Ascending aorta (tissue), 2 donors: ENCODE measurements around the gene TRIM71. TPM values are rescaled to one million over a fixed set of nuclear protein-coding genes. Genes with fewer than 3 reads are reported as not detected.

Experiments
- DNase-seq, 2 donors: peaks; one replicate each; pipeline ENCODE4 v3.0.0-alpha.2; 2019; ENCODE audit warnings: low spot score in 2 of 2
- H3K27ac ChIP-seq, 2 donors: fragments of 200-600 bp; sonication (generic); one replicate each; pipeline ENCODE4 v1.5.1; 2016 to 2017; ENCODE audit warnings: mild to moderate bottlenecking in 1 of 2
- H3K27me3 ChIP-seq: fragments of 200-600 bp; sonication (generic); one replicate; pipeline ENCODE4 v1.5.1; 2017
- H3K36me3 ChIP-seq, 2 donors: fragments of 200-600 bp; sonication (generic); one replicate each; pipeline ENCODE4 v1.5.1; 2016
- H3K4me1 ChIP-seq, 2 donors: fragments of 200-600 bp; sonication (generic); one replicate each; pipeline ENCODE4 v1.5.1; 2016 to 2017; ENCODE audit warnings: mild to moderate bottlenecking in 1 of 2
- H3K4me3 ChIP-seq, 2 donors: fragments of 200-600 bp; sonication (generic); one replicate each; pipeline ENCODE4 v1.5.1; 2016 to 2017; ENCODE audit warnings: mild to moderate bottlenecking in 1 of 2
- H3K9me3 ChIP-seq, 2 donors: fragments of 200-600 bp; sonication (generic); one replicate each; pipeline ENCODE4 v1.5.1; 2016
- CTCF ChIP-seq, 3 experiments: fragments of 200-600 bp in 2 of 3; fragments of 450-650 bp in 1 of 3; sonication (generic) in 2 of 3; IDR thresholded peaks; one replicate each; pipeline ENCODE4 v1.5.1; 2016 to 2019; ENCODE audit warnings: antibody characterized with exemption in 3 of 3, mild to moderate bottlenecking in 1 of 3, moderate library complexity in 1 of 3
- intact Hi-C: fragments of 100-400 bp; cut with DNase I; formaldehyde crosslinking; loops from one replicate; pipeline ENCODE4 v1.15.1; 2023
- total RNA-seq: library from RNA; depleted of rRNA; stranded (reverse); fragments of >200 nt; gene quantifications from one replicate; pipeline ENCODE4 v1.1.0, GENCODE V29; 2016

The TRIM71 gene
- total RNA-seq, 1 donor from 2014 or later: not detected

- TF ChIP-seq CTCF (IDR thresholded peaks at IDR 0.05): no peak
- intact Hi-C loops: no loop called here
- Histone ChIP-seq H3K9me3 (no peaks in the 10 kb centered on the region), H3K27ac (no peak overlapping the region), H3K4me3 (no peak overlapping the region), H3K36me3 (no peaks in the 10 kb centered on the region), H3K27me3 (no peaks in the 10 kb centered on the region), H3K4me1 (no peaks in the 10 kb centered on the region)
- no peak for DNase-seq
Observed at GRCh38 chr3:32847528-32847927, 29.7 kb downstream of the TRIM71 start.

DNA sequence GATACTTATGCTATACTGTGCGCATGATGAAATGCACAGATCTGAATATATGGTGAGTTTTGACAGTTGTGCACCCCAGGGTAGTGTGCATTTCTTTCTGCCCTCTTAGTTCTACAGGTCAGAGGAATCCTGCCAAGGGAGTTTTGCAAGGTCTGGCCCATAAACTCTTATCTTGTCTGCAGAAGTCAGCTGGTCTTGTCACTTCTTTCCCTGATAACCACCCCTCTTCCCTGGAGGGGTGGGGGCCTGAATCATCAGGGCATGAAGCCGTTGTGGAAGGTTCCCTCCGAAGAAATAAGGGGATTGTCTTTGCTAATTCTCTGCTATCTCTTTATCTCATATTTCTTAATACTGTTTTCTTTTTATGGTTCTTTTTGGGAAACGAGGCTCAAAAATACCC, 30.4 kb downstream of the TRIM71 start:
- Histone ChIP-seq H3K4me3 (no peak overlapping the region), H3K27me3 (no peaks in the 10 kb centered on the region), H3K27ac (no peak overlapping the region), H3K9me3 (no peaks in the 10 kb centered on the region), H3K36me3 (no peaks in the 10 kb centered on the region), H3K4me1 (no peaks in the 10 kb centered on the region)
- no peak for TF ChIP-seq CTCF (IDR thresholded peaks at IDR 0.05)
- intact Hi-C loops: no loop called here
- no peak for DNase-seq

DNA sequence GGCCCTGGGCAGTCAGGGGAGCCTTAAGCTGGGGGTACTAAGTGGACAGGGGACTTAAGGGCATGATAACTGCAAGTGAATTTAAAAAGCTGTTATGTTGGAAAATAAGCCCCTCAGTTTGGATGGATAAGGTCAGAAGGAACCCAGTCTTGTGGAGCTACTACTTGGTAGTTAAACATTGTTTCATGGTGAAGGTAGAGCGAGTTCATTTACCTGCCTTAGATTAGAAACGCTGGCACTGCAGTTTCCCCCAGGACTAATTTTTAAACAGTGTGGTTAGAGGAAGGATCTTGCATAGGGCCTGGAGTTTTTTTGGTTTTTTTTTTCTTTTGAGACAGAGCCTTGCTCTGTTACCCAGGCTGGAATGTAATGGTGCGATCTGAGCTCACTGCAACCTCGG, 31.2 kb downstream of the TRIM71 start:
- no peak for TF ChIP-seq CTCF (IDR thresholded peaks at IDR 0.05)
- H3K36me3 ChIP-seq: no peaks in the 10 kb centered on the region
- intact Hi-C loops: no loop called here
- H3K9me3 ChIP-seq: no peaks in the 10 kb centered on the region
- no peak for DNase-seq
- no peaks in the 10 kb centered on the region for H3K4me1 ChIP-seq
- H3K27ac ChIP-seq: no peak overlapping the region
- H3K4me3 ChIP-seq: no peak overlapping the region
- H3K27me3 ChIP-seq: no peaks in the 10 kb centered on the region

DNA sequence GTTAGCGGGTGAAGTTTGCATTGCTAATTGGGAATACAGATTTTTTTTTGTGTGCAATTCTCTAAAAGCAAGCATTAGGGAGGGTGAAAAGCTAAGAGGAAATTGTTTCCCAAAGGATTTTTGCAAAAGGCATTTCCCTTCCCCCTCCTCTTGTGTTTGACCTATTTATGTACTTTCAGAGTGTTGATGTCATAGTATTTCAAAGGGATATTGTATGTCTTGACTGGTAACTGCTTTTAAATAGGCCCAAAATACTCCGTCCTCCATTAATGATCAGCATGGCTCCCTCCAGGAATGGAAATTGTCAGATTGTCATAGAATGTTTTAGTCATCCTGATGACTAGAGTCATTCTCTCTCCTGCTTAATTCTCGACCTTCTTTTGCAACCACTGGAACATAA, 32.4 kb downstream of the TRIM71 start:
- DNase-seq: no peak
- H3K4me1 ChIP-seq: no peaks in the 10 kb centered on the region
- TF ChIP-seq CTCF (IDR thresholded peaks at IDR 0.05): no peak
- H3K9me3 ChIP-seq: no peaks in the 10 kb centered on the region
- H3K36me3 ChIP-seq: no peaks in the 10 kb centered on the region
- H3K27ac ChIP-seq: no peak overlapping the region
- no peaks in the 10 kb centered on the region for H3K27me3 ChIP-seq
- no peak overlapping the region for H3K4me3 ChIP-seq
- intact Hi-C loops: no loop called here

GRCh38 chr3:32850636-32851035, 32.8 kb downstream of the TRIM71 start:
- no peak overlapping the region for H3K4me3 ChIP-seq
- TF ChIP-seq CTCF (IDR thresholded peaks at IDR 0.05): no peak
- H3K9me3 ChIP-seq: no peaks in the 10 kb centered on the region
- intact Hi-C loops: no loop called here
- H3K36me3 ChIP-seq: no peaks in the 10 kb centered on the region
- H3K4me1 ChIP-seq: no peaks in the 10 kb centered on the region
- no peak for DNase-seq
- no peak overlapping the region for H3K27ac ChIP-seq
- H3K27me3 ChIP-seq: no peaks in the 10 kb centered on the region

- no peak for DNase-seq
- intact Hi-C loops: no loop called here
- no peaks in the 10 kb centered on the region for H3K36me3 ChIP-seq
- H3K27ac ChIP-seq: no peak overlapping the region
- TF ChIP-seq CTCF (IDR thresholded peaks at IDR 0.05): no peak
- H3K4me3 ChIP-seq: no peak overlapping the region
- H3K4me1 ChIP-seq: no peaks in the 10 kb centered on the region
- no peaks in the 10 kb centered on the region for H3K27me3 ChIP-seq
- H3K9me3 ChIP-seq: no peaks in the 10 kb centered on the region
Observed at GRCh38 chr3:32852146-32852545, 34.3 kb downstream of the TRIM71 start.
